DND-41 (cell line): ENCODE data around the gene SEZ6L2.

Source experiments
- ATAC-seq: fragments of 200-7000 bp; cut with Tn5 transposase; 3 replicates; pipeline ENCODE4 v1.9.1; 2021; ENCODE audit warnings: low read depth; ENCODE audit not compliant: insufficient read depth
- DNase-seq: peaks from one replicate; pipeline ENCODE4 v3.0.0-alpha.2; 2020
- H2AFZ ChIP-seq: 2 replicates; pipeline ENCODE4 v1.6.0; 2012; ENCODE audit warnings: low read depth, low read length
- H3K27ac ChIP-seq: 2 replicates; pipeline ENCODE4 v1.5.1; 2012; ENCODE audit warnings: low read length, inconsistent platforms
- H3K27me3 ChIP-seq: fragments of 200-600 bp; sonication (generic); 2 replicates; pipeline ENCODE4 v1.6.0; 2012; ENCODE audit warnings: low read length, mild to moderate bottlenecking, inconsistent platforms; ENCODE audit not compliant: insufficient read depth, poor library complexity
- H3K36me3 ChIP-seq: 2 replicates; pipeline ENCODE4 v1.5.1; 2012; ENCODE audit warnings: low read length, inconsistent platforms; ENCODE audit not compliant: insufficient read depth
- H3K4me1 ChIP-seq: 2 replicates; pipeline ENCODE4 v1.5.1; 2012; ENCODE audit warnings: mild to moderate bottlenecking, low read length; ENCODE audit not compliant: insufficient read depth
- H3K4me2 ChIP-seq: 2 replicates; pipeline ENCODE4 v1.6.0; 2012; ENCODE audit warnings: mild to moderate bottlenecking, moderate library complexity, low read length, inconsistent platforms; ENCODE audit not compliant: insufficient read depth
- H3K4me3 ChIP-seq, 2 experiments: fragments of 200-600 bp in 1 of 2; shearing (Covaris generic) in 1 of 2; 2 replicates each; pipeline ENCODE4 v1.5.1; 2012 to 2016; ENCODE audit warnings: inconsistent platforms in 2 of 2, low read length in 2 of 2, mild to moderate bottlenecking in 2 of 2, low read depth in 1 of 2, moderate library complexity in 1 of 2
- H3K79me2 ChIP-seq: 2 replicates; pipeline ENCODE4 v1.6.0; 2012; ENCODE audit warnings: low read length, inconsistent platforms; ENCODE audit not compliant: insufficient read depth
- H3K9ac ChIP-seq: 2 replicates; pipeline ENCODE4 v1.6.0; 2012; ENCODE audit warnings: low read depth, mild to moderate bottlenecking, inconsistent platforms, low read length, moderate library complexity
- H3K9me3 ChIP-seq: 2 replicates; pipeline ENCODE4 v1.5.1; 2012; ENCODE audit warnings: low read length, moderate library complexity, mild to moderate bottlenecking, inconsistent platforms; ENCODE audit not compliant: insufficient read depth, severe bottlenecking
- H4K20me1 ChIP-seq: 2 replicates; pipeline ENCODE4 v1.6.0; 2012; ENCODE audit warnings: low read length; ENCODE audit not compliant: insufficient read depth
- CTCF ChIP-seq: IDR thresholded peaks from 2 replicates; pipeline ENCODE4 v1.5.1; 2012; ENCODE audit warnings: borderline replicate concordance, low read length, moderate library complexity, mild to moderate bottlenecking; ENCODE audit not compliant: poor library complexity, severe bottlenecking; ENCODE audit errors: extremely low read depth
- EZH2 ChIP-seq: IDR thresholded peaks from 3 replicates; pipeline ENCODE4 v1.6.1; 2012; ENCODE audit warnings: borderline replicate concordance, low read depth, mild to moderate bottlenecking, moderate library complexity, low read length, inconsistent platforms; ENCODE audit not compliant: severe bottlenecking

The SEZ6L2 gene

GRCh38 chr16:29849505-29849904, 49.8 kb downstream of the SEZ6L2 start:
- H3K27me3 ChIP-seq, result no peaks in the 10 kb centered on the region
- no peaks in the 10 kb centered on the region for H3K79me2 ChIP-seq
- ATAC-seq, result no peak

GRCh38 chr16:29848420-29849297, 50.7 kb downstream of the SEZ6L2 start:
- Histone ChIP-seq H3K36me3 (no peaks in the 10 kb centered on the region), H3K9me3 (no peaks in the 10 kb centered on the region), H3K9ac (no peak overlapping the region), H3K27me3 (no peaks in the 10 kb centered on the region), H4K20me1 (no peaks in the 10 kb centered on the region), H3K4me1 (peaks cover 2% of the 10 kb centered on the region; the same call in 1 of the 2 replicates), H3K4me2 (no peak overlapping the region), H3K79me2 (no peaks in the 10 kb centered on the region), H3K4me3 (no peak overlapping the region), H3K27ac (no peak overlapping the region), H2AFZ (no peak overlapping the region)
- TF ChIP-seq CTCF, result peak; percentile 99
- no peak for TF ChIP-seq EZH2
- DNase-seq, result peak; percentile 82
- ATAC-seq, result peak; percentile 97

More at GRCh38 chr16:29849505-29849904, 49.8 kb downstream of the SEZ6L2 start:
- Histone ChIP-seq H3K36me3 (no peaks in the 10 kb centered on the region), H3K27ac (no peak overlapping the region), H3K4me3 (no peak overlapping the region), H4K20me1 (no peaks in the 10 kb centered on the region), H3K4me2 (no peak overlapping the region), H3K9me3 (no peaks in the 10 kb centered on the region), H3K9ac (no peak overlapping the region), H2AFZ (no peak overlapping the region), H3K4me1 (peaks cover 2% of the 10 kb centered on the region; the same call in 1 of the 2 replicates)
- DNase-seq, result no peak
- TF ChIP-seq EZH2 (no peak), CTCF (no peak)

GRCh38 chr16:29845656-29846055, 53.7 kb downstream of the SEZ6L2 start:
- Histone ChIP-seq H2AFZ (no peak overlapping the region), H3K4me2 (no peak overlapping the region), H3K9ac (no peak overlapping the region), H4K20me1 (no peaks in the 10 kb centered on the region), H3K4me1 (peaks cover 2% of the 10 kb centered on the region; the same call in 1 of the 2 replicates), H3K36me3 (no peaks in the 10 kb centered on the region), H3K9me3 (no peaks in the 10 kb centered on the region), H3K27ac (no peak overlapping the region), H3K27me3 (no peaks in the 10 kb centered on the region), H3K4me3 (no peak overlapping the region), H3K79me2 (no peaks in the 10 kb centered on the region)
- TF ChIP-seq CTCF (no peak), EZH2 (no peak)
- ATAC-seq (no peak), DNase-seq (no peak)
